ENCODE measurements around the gene TCN2. TPM values are rescaled to one million over a fixed set of nuclear protein-coding genes. Genes with fewer than 3 reads are reported as not detected.
"Not testable (repeated sequence)": the region's sequence is repeated elsewhere in the genome, so short reads cannot be mapped to it uniquely, and the experiment has no call there.

The TCN2 gene
- total RNA-seq, 1 experiment from 2014 or later: 11.0 TPM

DNA sequence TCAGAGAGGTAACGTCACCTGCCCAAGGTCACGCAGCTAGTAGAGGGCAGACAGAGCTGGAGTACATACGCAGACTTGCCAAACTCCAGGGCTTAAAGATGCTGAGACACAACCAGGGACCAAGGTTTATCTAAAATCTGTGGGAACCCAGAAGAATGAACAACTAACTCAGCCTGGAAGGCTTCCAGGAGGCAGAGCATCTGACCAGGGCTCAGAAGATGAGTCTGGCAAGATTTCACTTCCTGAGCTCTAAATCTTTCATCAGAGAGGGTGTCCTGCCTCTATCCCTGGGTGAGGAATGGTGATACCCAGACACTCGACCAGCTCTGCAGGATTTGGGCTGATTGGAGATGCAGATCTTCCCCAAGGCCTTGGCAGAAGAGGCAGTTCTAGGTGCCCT, 41.6 kb upstream of the TCN2 start:
- no TSS peak for BruUV-seq (replicated peaks)
- Mint-ChIP-seq H3K4me3 (ENCODE audit: low read depth, unreplicated experiment) (no peak overlapping the region), H3K27me3 (ENCODE audit: unreplicated experiment) (no peaks in the 10 kb centered on the region), H3K36me3 (ENCODE audit: insufficient read depth, unreplicated experiment) (no peaks in the 10 kb centered on the region), H3K27ac (ENCODE audit: unreplicated experiment) (no peak overlapping the region), H3K4me1 (ENCODE audit: low read depth, unreplicated experiment) (peaks cover 22% of the 10 kb centered on the region), H3K9me3 (ENCODE audit: low read depth, unreplicated experiment) (no peaks in the 10 kb centered on the region)
- TF ChIP-seq, protein P1, sequence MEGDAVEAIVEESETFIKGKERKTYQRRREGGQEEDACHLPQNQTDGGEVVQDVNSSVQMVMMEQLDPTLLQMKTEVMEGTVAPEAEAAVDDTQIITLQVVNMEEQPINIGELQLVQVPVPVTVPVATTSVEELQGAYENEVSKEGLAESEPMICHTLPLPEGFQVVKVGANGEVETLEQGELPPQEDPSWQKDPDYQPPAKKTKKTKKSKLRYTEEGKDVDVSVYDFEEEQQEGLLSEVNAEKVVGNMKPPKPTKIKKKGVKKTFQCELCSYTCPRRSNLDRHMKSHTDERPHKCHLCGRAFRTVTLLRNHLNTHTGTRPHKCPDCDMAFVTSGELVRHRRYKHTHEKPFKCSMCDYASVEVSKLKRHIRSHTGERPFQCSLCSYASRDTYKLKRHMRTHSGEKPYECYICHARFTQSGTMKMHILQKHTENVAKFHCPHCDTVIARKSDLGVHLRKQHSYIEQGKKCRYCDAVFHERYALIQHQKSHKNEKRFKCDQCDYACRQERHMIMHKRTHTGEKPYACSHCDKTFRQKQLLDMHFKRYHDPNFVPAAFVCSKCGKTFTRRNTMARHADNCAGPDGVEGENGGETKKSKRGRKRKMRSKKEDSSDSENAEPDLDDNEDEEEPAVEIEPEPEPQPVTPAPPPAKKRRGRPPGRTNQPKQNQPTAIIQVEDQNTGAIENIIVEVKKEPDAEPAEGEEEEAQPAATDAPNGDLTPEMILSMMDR (IDR thresholded peaks at IDR 0.05; ENCODE audit: unreplicated experiment): no peak
- no peak for DNase-seq
- intact Hi-C loops (cut with micrococcal nuclease; ENCODE audit: unreplicated experiment): no loop called here
- CTCF ChIA-PET: interaction anchor here (0.8 kb wide), 1 partner anchor 58 kb away, joined by 3 read pairs; no protein-coding TSS in a partner anchor

DNA sequence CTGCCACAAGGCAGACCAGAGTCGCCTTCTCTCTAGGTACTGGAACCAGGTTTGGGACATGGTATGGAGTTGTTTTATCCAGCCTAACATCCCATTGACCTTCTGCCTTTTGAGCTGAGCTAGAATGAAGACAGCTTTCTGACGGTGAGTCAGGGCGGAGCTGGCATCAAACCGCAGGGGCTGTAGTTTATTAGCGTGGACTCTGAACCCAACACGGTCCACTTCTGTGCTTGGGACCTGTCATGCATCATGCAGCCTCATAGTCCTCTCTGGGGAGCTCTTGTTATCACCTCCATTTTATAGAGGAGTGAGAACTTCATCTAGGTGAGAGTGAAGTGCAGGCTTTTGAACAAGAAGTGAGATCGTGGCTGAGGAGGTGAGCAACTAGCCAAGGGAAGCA, 40.8 kb upstream of the TCN2 start:
- H3K4me3 Mint-ChIP-seq (ENCODE audit: low read depth, unreplicated experiment): no peak overlapping the region
- CTCF ChIA-PET: no interaction called here
- TF ChIP-seq, protein P1 (IDR thresholded peaks at IDR 0.05; ENCODE audit: unreplicated experiment): no peak
- no peaks in the 10 kb centered on the region for H3K36me3 Mint-ChIP-seq (ENCODE audit: insufficient read depth, unreplicated experiment)
- peak; percentile 35 for DNase-seq
- H3K27me3 Mint-ChIP-seq (ENCODE audit: unreplicated experiment): no peaks in the 10 kb centered on the region
- H3K4me1 Mint-ChIP-seq (ENCODE audit: low read depth, unreplicated experiment): peaks cover 15% of the 10 kb centered on the region
- H3K27ac Mint-ChIP-seq (ENCODE audit: unreplicated experiment): peak overlapping the region; percentile 42
- BruUV-seq (replicated peaks): no TSS peak
- no peaks in the 10 kb centered on the region for H3K9me3 Mint-ChIP-seq (ENCODE audit: low read depth, unreplicated experiment)
- intact Hi-C loops (cut with micrococcal nuclease; ENCODE audit: unreplicated experiment): no loop called here

DNA sequence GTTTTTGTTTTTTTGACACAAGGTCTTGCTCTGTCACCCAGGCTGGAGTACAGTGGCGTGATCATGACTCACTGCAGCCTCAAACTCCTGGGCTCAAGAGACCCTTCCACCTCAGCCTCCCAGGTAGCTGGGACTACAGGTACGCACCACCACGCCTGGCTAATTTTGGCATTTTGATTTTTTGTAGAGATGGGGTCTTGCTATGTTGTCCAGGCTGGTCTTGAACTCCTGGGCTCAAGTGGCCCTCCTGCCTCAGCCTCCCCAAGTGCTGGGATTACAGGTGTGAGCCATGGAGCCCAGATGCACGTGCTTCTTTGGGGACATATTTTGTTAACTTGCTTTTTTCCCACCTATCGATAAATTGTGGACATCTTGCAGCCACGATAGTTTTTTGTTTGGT, 39.7 kb upstream of the TCN2 start:
- DNase-seq; CTCF ChIA-PET; H3K36me3 Mint-ChIP-seq (ENCODE audit: insufficient read depth, unreplicated experiment); H3K9me3 Mint-ChIP-seq (ENCODE audit: low read depth, unreplicated experiment); H3K4me3 Mint-ChIP-seq (ENCODE audit: low read depth, unreplicated experiment); H3K27me3 Mint-ChIP-seq (ENCODE audit: unreplicated experiment); BruUV-seq (replicated peaks); intact Hi-C loops (cut with micrococcal nuclease; ENCODE audit: unreplicated experiment); H3K27ac Mint-ChIP-seq (ENCODE audit: unreplicated experiment): not testable (repeated sequence)
- H3K4me1 Mint-ChIP-seq (ENCODE audit: low read depth, unreplicated experiment): peaks cover 11% of the 10 kb centered on the region

DNA sequence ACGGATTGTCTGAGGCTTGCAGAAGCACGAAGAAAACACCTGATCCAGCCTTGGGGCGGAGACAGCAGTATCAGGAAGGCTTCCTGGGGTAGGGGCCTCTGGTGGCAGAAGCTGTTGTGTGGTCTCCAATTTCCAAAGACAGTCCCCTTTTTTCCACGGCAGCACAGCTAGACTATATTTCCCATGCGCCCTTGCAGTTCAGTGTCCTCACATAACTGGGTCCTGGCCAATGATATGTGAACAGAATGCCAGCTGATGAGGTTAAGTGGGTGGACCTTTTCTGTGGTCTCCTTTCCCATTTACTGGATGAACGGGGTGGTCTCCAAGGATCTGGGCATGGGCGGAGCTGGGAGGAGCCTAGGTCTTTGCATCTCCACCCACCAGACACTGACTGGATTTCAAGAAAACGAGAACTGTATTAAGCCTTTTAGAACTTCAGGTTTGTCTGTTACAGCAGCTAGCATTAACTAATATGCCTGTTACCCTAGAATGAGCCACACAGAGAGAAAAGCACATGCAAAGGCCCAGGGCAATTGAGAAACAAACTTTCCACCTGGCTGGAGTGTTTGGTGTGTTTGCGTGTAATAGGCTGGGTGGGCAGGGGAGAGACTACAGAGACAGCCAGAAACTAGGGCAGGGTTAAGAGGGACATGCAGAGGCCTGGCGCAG, 38.7 kb upstream of the TCN2 start:
- TF ChIP-seq, protein P1 (IDR thresholded peaks at IDR 0.05; ENCODE audit: unreplicated experiment): no peak
- intact Hi-C loops (cut with micrococcal nuclease; ENCODE audit: unreplicated experiment): no loop called here
- H3K4me1 Mint-ChIP-seq (ENCODE audit: low read depth, unreplicated experiment): peaks cover 21% of the 10 kb centered on the region
- CTCF ChIA-PET: interaction anchor here (1.0 kb wide), 1 partner anchor 313 kb away, joined by 5 read pairs; no protein-coding TSS in a partner anchor
- H3K9me3 Mint-ChIP-seq (ENCODE audit: low read depth, unreplicated experiment): no peaks in the 10 kb centered on the region
- no peak for DNase-seq
- no peaks in the 10 kb centered on the region for H3K27me3 Mint-ChIP-seq (ENCODE audit: unreplicated experiment)
- H3K36me3 Mint-ChIP-seq (ENCODE audit: insufficient read depth, unreplicated experiment): peaks cover 6% of the 10 kb centered on the region
- no peak overlapping the region for H3K4me3 Mint-ChIP-seq (ENCODE audit: low read depth, unreplicated experiment)
- H3K27ac Mint-ChIP-seq (ENCODE audit: unreplicated experiment): peak overlapping the region; percentile 37
- BruUV-seq (replicated peaks): no TSS peak

DNA sequence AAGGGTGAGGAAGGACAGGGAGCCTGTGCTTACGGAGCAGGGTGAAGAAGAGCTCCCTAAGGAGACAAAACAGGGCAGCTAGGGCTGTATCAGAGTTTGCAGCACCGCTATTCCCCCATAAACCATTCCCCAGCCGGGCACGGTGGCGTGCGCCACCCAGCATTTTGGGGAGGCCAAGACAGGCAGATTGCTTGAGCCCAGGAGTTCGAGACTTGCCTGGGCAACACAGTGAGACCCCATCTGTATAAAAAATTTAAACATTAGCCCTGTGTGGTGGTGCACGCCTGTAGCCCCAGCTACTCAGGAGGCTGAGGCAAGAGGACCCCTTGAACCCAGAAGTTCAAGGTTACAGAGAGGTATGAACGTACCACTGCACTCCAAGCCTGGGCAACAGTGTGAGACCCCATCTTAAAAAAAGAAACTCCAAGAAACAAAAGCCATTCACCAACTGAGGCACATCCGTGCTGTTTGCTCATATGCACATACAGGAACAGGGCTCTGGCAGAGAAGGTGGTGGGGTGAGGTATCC, 37.2 kb upstream of the TCN2 start:
- CTCF ChIA-PET: interaction anchor here (0.6 to 1.6 kb wide), 4 partner anchors 20 to 532 kb away, joined by 3 to 6 read pairs (median 4); partner anchors contain the start of gene TCN2
- TF ChIP-seq, protein P1 (IDR thresholded peaks at IDR 0.05; ENCODE audit: unreplicated experiment): no peak
- H3K9me3 Mint-ChIP-seq (ENCODE audit: low read depth, unreplicated experiment): no peaks in the 10 kb centered on the region
- H3K27ac Mint-ChIP-seq (ENCODE audit: unreplicated experiment): no peak overlapping the region
- H3K27me3 Mint-ChIP-seq (ENCODE audit: unreplicated experiment): no peaks in the 10 kb centered on the region
- intact Hi-C loops (cut with micrococcal nuclease; ENCODE audit: unreplicated experiment): no loop called here
- DNase-seq: no peak
- H3K4me3 Mint-ChIP-seq (ENCODE audit: low read depth, unreplicated experiment): no peak overlapping the region
- H3K4me1 Mint-ChIP-seq (ENCODE audit: low read depth, unreplicated experiment): peaks cover 30% of the 10 kb centered on the region
- peaks cover 13% of the 10 kb centered on the region for H3K36me3 Mint-ChIP-seq (ENCODE audit: insufficient read depth, unreplicated experiment)
- no TSS peak for BruUV-seq (replicated peaks)
